NCI-H510A (cell line): ENCODE results near the gene TMEM115.
A peak's percentile ranks its signal among the peaks of the same experiment; 100 is the strongest.

Source experiments
- DNase-seq: peaks from one replicate; lab custom pipeline; 2025; lab: John Stamatoyannopoulos, UW

Gene TMEM115

GRCh38 chr3:50331364-50331907 lies 27.9 kb downstream of the TMEM115 start:
- no peak for DNase-seq

GRCh38 chr3:50330330-50330729 lies 29.0 kb downstream of the TMEM115 start:
- DNase-seq: no peak

DNA sequence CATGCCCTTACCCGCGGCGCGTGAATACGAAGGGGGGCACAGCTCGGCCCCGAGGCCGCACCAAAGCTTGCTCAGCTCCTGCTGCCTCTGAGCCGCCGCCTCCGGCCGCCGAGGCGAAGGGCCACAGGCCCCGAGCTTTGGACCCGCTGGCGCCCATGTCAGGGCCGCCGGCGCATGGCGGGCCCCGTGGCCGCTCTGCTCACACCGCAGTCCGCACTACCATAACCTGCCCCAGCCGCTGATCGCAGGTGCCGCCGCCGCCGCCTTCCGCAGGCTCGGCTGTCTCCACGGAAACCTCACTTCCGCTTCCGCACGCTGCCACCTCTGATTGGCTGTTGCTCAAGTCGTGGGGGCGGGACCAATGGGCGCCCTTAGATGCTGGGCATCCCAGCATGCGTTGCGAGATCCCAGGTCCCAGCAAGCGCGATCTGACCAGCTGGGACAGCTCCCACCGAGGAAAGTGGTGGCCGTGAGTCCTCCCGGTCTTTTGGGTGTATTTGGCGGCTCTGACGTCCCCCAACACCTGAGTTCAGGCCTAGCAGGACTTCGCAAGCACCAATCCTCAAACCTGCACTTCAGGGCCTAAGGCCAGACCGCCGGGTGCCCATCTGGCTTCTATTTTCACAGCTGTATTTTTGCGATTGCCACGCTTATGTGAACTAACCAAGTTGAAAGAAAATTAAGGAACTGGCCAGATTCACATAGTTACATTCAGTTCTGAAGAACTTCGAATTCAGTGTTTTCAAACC lies 31.2 kb downstream of the TMEM115 start, which contains the start of gene TUSC2:
TUSC2 (minus strand) TSS at position 281 of the 749 bp plus-strand sequence; CDS start at position 157, 124 bp downstream.
- peak; percentile 95 for DNase-seq

GRCh38 chr3:50327129-50327528 lies 32.2 kb downstream of the TMEM115 start:
- DNase-seq: no peak

DNA sequence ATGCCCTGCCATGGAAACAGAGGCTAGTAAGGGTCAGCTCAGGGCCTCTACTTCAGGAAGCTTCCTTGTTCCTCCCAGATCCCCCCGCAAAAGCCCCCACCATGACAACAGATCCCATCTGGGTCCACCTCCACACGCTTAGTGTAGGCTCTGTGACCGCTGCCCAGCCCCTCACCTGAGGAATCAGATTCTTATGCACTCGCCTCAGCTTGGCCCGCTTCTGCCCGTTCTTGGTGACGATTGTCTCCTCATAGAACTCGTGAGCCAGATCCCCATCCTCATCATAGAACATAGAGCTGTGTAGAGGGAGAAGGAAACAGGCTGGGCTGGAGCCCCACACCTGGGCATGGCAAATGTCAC lies 33.2 kb downstream of the TMEM115 start:
- no peak for DNase-seq

DNA sequence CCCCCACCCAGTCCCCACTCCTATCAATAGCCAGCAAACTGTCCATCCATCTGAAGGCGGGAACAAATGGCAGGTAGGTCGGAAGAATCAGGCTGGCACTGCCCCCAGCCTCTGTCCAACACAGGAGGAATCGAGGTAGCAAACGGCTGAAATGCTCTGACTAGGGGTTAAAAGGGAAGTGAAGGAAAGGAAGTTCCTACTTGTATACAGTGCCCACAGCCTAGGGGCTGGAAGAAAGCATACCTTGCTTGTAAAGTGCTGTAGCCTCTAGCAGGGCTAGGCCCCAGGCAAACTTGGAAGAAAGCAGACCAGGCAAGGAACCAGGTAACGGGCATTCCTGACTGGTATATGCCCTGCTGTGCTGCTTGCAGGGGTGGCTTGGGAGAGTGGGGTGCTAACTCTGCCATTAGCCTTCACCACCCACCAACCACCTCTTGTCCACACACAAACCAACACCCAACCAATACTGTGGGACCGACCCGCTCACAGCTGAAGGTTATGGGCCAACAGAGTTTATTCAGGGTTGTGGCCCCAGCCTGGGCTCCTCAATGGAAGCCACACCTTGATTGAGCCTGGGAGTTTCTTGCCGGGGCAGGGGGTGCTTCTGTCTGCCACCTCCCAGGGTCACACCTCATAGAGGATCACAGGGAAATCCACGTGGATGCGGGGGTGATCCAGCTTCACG lies 33.7 kb downstream of the TMEM115 start:
- DNase-seq: no peak

- no peak for DNase-seq
Observed at GRCh38 chr3:50325113-50325480, 34.2 kb downstream of the TMEM115 start.

GRCh38 chr3:50324351-50325112 lies 34.8 kb downstream of the TMEM115 start:
- peak; percentile 33 for DNase-seq

DNA sequence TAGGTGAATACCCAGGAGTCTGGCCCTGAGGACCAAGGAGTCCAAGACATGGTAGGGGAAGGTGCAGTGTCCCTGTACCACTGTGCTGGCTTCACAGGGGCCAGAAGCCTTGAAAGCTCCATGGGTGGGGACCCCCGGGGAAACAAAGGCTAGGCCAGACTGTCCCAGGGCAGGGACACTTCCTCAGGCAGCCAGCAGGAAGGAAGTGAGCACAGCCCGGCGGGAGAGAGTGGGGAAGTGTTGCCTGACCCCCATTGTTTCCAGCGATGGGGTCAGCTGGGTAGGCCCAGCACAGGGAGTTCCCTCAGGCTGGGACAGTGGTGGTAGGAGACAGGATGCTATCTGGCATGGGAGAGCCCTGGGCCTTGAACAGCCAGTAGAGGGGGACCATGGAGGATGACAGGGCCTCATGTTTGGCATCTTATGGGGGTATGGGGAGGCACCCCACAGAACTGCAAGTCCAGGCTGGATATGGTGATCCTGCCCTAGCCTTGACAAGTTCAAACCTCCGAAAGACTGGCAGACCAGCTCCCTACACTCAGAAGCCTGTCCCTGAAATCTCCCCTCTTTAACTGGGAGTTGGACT lies 35.6 kb downstream of the TMEM115 start:
- DNase-seq: no peak

DNA sequence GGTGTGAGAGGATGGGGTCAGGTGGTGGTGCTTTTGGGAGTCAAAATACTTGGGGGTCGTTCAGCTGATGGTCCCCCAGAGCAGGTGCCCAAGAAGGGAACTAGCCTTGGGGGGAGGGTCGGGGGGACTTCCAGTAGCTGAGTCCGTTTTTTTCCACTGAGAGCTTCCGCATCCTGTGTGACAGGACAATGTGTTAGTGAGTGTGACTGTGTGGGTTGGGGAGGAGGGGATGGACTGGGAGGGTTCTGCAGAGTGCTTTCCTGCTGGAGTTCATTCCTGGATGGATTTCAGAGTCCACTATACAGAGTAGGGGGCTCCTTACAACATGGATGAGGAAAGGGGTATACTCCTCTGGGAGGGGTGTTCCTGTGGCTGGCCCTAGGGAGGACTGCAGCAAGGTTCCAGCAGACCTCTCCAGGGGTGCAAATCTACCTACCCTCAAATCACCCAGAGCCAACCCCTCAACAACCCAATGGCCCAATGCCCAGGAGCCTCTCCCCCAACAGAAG lies 36.2 kb downstream of the TMEM115 start:
- DNase-seq: no peak

DNA sequence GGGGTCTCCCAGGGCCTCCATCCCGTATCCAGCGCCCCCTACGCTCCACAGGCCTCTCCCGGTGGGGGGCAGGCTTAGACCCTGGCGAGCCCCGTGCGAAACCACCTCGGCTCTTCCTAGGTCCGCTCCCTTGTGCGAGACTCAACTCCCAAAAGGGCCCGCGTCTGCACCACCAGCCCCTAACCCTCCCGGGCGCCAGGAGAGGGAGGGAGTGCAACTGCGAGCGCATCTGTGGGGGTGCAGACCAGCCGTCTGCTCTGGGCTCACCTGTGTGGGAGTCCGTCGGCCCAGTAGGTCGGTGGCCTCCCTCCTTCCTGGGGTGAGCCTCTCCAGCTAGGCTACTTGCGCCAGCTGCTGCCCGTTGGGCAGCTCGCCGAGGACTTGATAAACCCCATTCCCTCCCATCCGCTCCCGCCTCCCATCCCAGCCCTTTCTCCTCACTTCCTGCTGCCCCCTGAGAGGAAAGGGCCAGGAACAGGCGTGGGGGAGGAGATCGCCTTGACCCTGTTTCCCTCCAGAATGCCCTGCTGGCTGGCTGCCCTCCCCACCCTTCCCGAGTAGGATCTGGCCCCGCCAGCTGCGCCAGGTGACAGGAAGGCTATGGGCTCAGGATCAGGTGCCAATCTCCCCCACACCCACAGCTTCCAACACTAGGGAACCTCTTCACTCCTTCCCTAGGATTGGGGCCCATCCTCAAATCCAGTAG lies 36.8 kb downstream of the TMEM115 start, which contains the start of gene HYAL2:
HYAL2 (minus strand) TSS at position 360 of the 706 bp plus-strand sequence. CDS start 2,256 bp downstream, outside the sequence.
- peak; percentile 20 for DNase-seq

DNA sequence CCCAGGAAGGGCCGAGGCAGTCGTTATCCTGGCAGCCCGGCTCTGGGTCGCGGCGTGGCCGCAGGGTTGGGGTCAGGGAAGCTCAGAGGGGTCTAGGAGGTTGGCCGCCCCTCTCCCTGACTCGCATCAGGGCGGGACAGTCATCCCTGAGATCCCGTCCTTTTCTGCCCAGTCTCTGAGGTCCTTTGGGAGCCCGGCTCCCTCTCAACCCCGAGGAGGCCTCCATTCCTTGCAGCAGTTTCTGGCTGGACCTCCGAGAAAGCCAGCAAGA lies 37.3 kb downstream of the TMEM115 start:
- DNase-seq: no peak

DNA sequence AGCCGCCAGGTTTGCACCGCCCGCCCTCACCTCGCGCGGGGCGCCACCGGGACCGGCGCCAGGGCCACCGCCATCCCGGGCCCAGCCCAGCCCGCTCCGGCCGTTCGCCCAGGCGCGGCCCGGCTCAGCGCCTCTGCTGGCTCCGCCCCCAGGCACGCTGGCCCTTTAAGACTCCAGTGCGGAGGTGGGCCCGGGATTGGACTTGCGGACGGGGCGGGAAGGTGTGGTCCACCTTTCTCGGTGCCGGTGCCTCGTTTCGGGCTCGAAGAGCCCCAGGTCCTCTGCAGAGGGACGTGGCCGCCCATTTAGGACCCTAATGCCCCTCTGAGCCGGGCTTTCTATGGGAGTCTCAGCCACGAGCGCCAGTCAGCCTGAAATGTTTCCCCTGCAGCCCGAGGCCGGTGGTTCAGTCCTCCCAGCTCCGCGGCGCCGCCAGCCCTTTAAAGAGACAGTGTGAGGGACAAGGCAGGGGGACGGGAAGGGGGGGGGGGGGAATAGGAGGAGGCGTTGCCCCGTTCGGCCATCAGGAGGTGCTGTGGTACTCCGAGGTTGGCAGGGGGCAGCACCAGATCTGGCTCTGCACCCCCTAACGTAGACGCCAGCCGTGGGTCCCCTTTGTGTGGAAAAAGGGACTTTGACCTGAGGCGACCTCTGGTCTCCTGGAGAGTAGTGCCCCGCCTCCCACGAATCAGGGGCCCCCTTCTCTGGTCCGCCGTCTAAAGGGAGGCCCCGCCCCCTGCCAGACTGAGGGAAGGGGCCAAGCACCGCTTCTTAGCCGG lies 37.8 kb downstream of the TMEM115 start:
- peak; percentile 82 for DNase-seq

GRCh38 chr3:50320853-50321335 lies 38.4 kb downstream of the TMEM115 start:
- peak; percentile 48 for DNase-seq

GRCh38 chr3:50319894-50320625 lies 39.3 kb downstream of the TMEM115 start:
- DNase-seq: no peak

GRCh38 chr3:50319181-50319893 lies 40.0 kb downstream of the TMEM115 start:
- no peak for DNase-seq

- no peak for DNase-seq
Observed at GRCh38 chr3:50318615-50319014, 40.7 kb downstream of the TMEM115 start.

- DNase-seq: no peak
Observed at GRCh38 chr3:50318163-50318562, 41.2 kb downstream of the TMEM115 start.

GRCh38 chr3:50317300-50317699 lies 42.0 kb downstream of the TMEM115 start:
- DNase-seq: peak; percentile 54
